ENCODE data around the gene ABCC1.

DNA sequence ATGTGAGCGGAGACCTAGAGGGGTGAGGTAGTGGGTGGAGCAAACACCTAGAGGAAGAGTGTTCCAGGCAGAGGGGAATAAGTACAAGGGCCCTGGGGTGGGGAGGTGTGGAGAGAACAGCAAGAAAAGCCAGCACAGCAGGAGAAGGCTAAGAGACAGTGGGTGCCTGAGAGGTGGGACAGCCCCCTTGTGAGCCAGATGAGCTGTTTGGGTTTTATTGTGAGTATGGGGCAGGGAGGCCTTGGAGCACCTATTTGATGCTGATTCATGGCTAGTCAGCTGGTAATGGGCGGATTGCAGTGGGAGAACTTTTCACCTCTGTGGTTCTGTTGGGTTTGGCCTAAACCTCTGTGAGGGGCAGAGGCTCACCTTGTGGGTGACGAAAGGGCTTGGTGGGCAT lies 68.4 kb downstream of the ABCC1 start:
- TF ChIP-seq, protein P1, sequence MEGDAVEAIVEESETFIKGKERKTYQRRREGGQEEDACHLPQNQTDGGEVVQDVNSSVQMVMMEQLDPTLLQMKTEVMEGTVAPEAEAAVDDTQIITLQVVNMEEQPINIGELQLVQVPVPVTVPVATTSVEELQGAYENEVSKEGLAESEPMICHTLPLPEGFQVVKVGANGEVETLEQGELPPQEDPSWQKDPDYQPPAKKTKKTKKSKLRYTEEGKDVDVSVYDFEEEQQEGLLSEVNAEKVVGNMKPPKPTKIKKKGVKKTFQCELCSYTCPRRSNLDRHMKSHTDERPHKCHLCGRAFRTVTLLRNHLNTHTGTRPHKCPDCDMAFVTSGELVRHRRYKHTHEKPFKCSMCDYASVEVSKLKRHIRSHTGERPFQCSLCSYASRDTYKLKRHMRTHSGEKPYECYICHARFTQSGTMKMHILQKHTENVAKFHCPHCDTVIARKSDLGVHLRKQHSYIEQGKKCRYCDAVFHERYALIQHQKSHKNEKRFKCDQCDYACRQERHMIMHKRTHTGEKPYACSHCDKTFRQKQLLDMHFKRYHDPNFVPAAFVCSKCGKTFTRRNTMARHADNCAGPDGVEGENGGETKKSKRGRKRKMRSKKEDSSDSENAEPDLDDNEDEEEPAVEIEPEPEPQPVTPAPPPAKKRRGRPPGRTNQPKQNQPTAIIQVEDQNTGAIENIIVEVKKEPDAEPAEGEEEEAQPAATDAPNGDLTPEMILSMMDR (conservative IDR thresholded peaks at IDR 0.05): no peak
- no peak for TF ChIP-seq ZFX (IDR thresholded peaks at IDR 0.05)
